K562 (cell line): ENCODE measurements around the gene C10orf105. TPM values are rescaled to one million over a fixed set of nuclear protein-coding genes. Genes with fewer than 3 reads are reported as not detected.

Source experiments
- AFF1 ChIP-seq, 2 experiments: fragments of 450-650 bp; IDR thresholded peaks; 2 replicates each; pipeline ENCODE4 v1.6.1; 2018; ENCODE audit warnings: mild to moderate bottlenecking in 2 of 2, low read depth in 1 of 2; ENCODE audit not compliant: partially characterized antibody in 2 of 2
- ARID1B ChIP-seq: fragments of 450-650 bp; IDR thresholded peaks from 2 replicates; pipeline ENCODE4 v1.6.1; 2016; ENCODE audit warnings: antibody characterized with exemption, mild to moderate bottlenecking, inconsistent platforms
- BCL6 ChIP-seq: fragments of 250-450 bp; sonication (Bioruptor Pico); IDR thresholded peaks from 2 replicates; pipeline ENCODE4 v1.4.0; 2020
- CBFA2T2 ChIP-seq: fragments of 450-650 bp; conservative IDR thresholded peaks from 2 replicates; pipeline ENCODE4 v1.6.1; 2017; ENCODE audit warnings: mild to moderate bottlenecking
- CC2D1A ChIP-seq: fragments of 450-650 bp; IDR thresholded peaks from 2 replicates; pipeline ENCODE4 v1.6.1; 2017; ENCODE audit warnings: mild to moderate bottlenecking
- CHD4 ChIP-seq: fragments of 200-600 bp; sonication (generic); IDR thresholded peaks from 3 replicates; pipeline ENCODE4 v1.6.1; 2012; ENCODE audit warnings: low read depth, mild to moderate bottlenecking, mixed read lengths, low read length, inconsistent platforms; ENCODE audit not compliant: insufficient read depth, insufficient replicate concordance, poor library complexity, severe bottlenecking
- FOXJ3 ChIP-seq: sonication (generic); formaldehyde crosslinking; IDR thresholded peaks from 2 replicates; pipeline ENCODE4 v1.4.0; 2020; ENCODE audit warnings: mild to moderate bottlenecking, missing genetic modification reagents
- HDAC2 ChIP-seq: fragments of 450-650 bp; IDR thresholded peaks from 2 replicates; pipeline ENCODE4 v1.6.1; 2016; ENCODE audit warnings: mild to moderate bottlenecking
- HNRNPK ChIP-seq: fragments of 200-400 bp; formaldehyde crosslinking; IDR thresholded peaks from one replicate; pipeline ENCODE4 v1.6.1; 2018; ENCODE audit warnings: mild to moderate bottlenecking, low read depth, low read length; ENCODE audit not compliant: poor library complexity, severe bottlenecking
- ILF3 ChIP-seq: fragments of 450-650 bp; IDR thresholded peaks from 2 replicates; pipeline ENCODE4 v1.6.1; 2018; ENCODE audit warnings: antibody characterized with exemption, mild to moderate bottlenecking, moderate library complexity, borderline replicate concordance
- KDM5B ChIP-seq: fragments of 200-600 bp; sonication (generic); IDR thresholded peaks from 2 replicates; pipeline ENCODE4 v1.6.1; 2012; ENCODE audit warnings: low read depth, mild to moderate bottlenecking, moderate library complexity, low read length, control low read depth, inconsistent platforms; ENCODE audit not compliant: insufficient replicate concordance
- NCOR1 ChIP-seq: fragments of 450-650 bp; IDR thresholded peaks from 2 replicates; pipeline ENCODE4 v1.6.1; 2016; ENCODE audit warnings: mild to moderate bottlenecking, moderate library complexity
- NRF1 ChIP-seq, 2 experiments: fragments of 450-650 bp; IDR thresholded peaks in 1 of 2; conservative IDR thresholded peaks in 1 of 2; 2 replicates each; pipeline ENCODE4 v1.6.1; 2014; ENCODE audit warnings: mild to moderate bottlenecking in 2 of 2
- PHF20 ChIP-seq: fragments of 450-650 bp; IDR thresholded peaks from 2 replicates; pipeline ENCODE4 v1.6.1; 2018; ENCODE audit not compliant: partially characterized antibody
- PTTG1 ChIP-seq: fragments of 450-650 bp; IDR thresholded peaks from 2 replicates; pipeline ENCODE4 v1.6.1; 2016; ENCODE audit warnings: low read depth, mild to moderate bottlenecking, missing genetic modification characterization, missing compliant biosample characterization
- RCOR1 ChIP-seq, 2 experiments: IDR thresholded peaks; 2 replicates each; pipeline ENCODE4 v1.6.1; 2012; ENCODE audit warnings: low read depth in 2 of 2, low read length in 2 of 2, borderline replicate concordance in 1 of 2, improper control_type of control experiment in 1 of 2
- SIN3A ChIP-seq, 2 experiments: fragments of 150-350 bp in 1 of 2; IDR thresholded peaks; 2 replicates each; pipeline ENCODE4 v1.6.1; 2011 to 2016; ENCODE audit warnings: borderline replicate concordance in 2 of 2, low read depth in 2 of 2, low read length in 2 of 2, mild to moderate bottlenecking in 2 of 2, moderate library complexity in 2 of 2; ENCODE audit not compliant: control insufficient read depth in 1 of 2
- SMARCC2 ChIP-seq: fragments of 450-650 bp; IDR thresholded peaks from 2 replicates; pipeline ENCODE4 v1.6.1; 2017; ENCODE audit warnings: antibody characterized with exemption, moderate library complexity, mild to moderate bottlenecking, low read depth
- TAF9B ChIP-seq: fragments of 450-650 bp; IDR thresholded peaks from 2 replicates; pipeline ENCODE4 v1.6.1; 2018; ENCODE audit warnings: mild to moderate bottlenecking; ENCODE audit not compliant: partially characterized antibody
- TAL1 ChIP-seq: fragments of 450-650 bp; IDR thresholded peaks from 2 replicates; pipeline ENCODE4 v1.6.1; 2016; ENCODE audit warnings: mild to moderate bottlenecking
- ZNF143 ChIP-seq: sonication (generic); formaldehyde crosslinking; IDR thresholded peaks from 2 replicates; pipeline ENCODE4 v1.9.0; 2022; ENCODE audit warnings: mild to moderate bottlenecking, missing genetic modification reagents
- polyA plus RNA-seq, 8 experiments: library from polyadenylated mRNA; depleted of rRNA in 4 of 8; stranded (reverse) in 5 of 8; unstranded in 3 of 8; fragments of >200 nt; fragmentation: Nextera tagmentation in 2 of 8; fragmentation: Illumina TruSeq in 1 of 8; extraction: Ambion mirVana in 2 of 8; extraction: Trizol in 1 of 8; gene quantifications; 2 replicates each; pipeline versions ENCODE4 v1.2.1 to v1.2.3, GENCODE V29; 2011 to 2014; ENCODE audit warnings: inconsistent platforms in 1 of 8, missing spikeins in 1 of 8
- total RNA-seq, 7 experiments: library from RNA; depleted of rRNA in 6 of 7; stranded (reverse); fragments of >200 nt in 6 of 7; fragmentation: Illumina TruSeq in 2 of 7; extraction: Trizol in 2 of 7; gene quantifications; 2 replicates each; pipeline versions ENCODE4 v1.2.1 to v1.2.3, GENCODE V29; 2011 to 2021; ENCODE audit warnings: low replicate concordance in 1 of 7
- TF ChIP-seq, protein P1 (sequence below): IDR thresholded peaks from 2 replicates; pipeline ENCODE4 v1.6.1; 2014; ENCODE audit warnings: antibody characterized with exemption
- TF ChIP-seq, protein P2 (sequence below): fragments of 450-650 bp; IDR thresholded peaks from 2 replicates; pipeline ENCODE4 v1.6.1; 2016; ENCODE audit warnings: antibody characterized with exemption

Gene C10orf105
- total and polyA plus RNA-seq, 9 of the 15 experiments (the other 6 are each of a cell fraction or from before 2014, with no cell fraction given): 0.03 to 0.25 (median 0.04) TPM; not detected in 3

DNA sequence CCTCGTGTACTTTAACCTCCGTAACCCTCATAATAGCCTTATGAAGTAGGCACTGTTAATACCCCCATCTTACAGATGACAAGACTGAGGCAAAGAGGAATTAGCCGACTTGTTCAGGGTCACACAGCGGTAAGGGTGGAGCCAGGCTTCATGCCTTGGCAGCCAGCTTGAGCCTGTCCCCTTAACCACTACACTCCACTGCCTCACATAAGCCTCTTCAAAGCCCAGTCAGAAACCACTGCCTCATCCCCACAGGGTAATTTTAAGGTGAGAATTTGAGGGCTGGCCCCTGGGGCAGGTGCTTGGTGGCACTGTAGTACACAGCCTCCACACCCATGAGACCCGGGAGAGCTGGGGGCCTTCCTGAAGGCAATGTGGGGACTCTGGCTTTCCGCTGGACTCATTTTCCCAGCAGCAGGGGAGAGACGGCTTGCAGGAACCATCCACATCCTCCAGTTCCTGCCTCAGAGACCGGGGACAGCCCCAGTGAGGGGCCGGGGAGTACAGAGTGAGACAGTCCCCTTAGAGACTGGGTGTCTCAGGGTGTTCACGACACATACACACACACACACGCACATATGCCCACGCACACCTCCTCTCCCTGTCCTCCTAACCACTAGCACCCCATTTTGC, 7.6 kb upstream of the C10orf105 start (continued):
- TF ChIP-seq AFF1 (IDR thresholded peaks at IDR 0.05; ENCODE audit: low read depth in 1 of 2, partially characterized antibody in 2 of 2): no peak
- TF ChIP-seq BCL6: no peak
- no peak for TF ChIP-seq HNRNPK
- TF ChIP-seq NRF1 (conservative IDR thresholded peaks at IDR 0.05 in 1 of 2, IDR thresholded peaks at IDR 0.05 in 1 of 2): no peak
- TF ChIP-seq SMARCC2: no peak
- TF ChIP-seq ILF3: no peak
- no peak for TF ChIP-seq TAF9B
- no peak for TF ChIP-seq TAL1
- TF ChIP-seq NCOR1: no peak
- no peak for TF ChIP-seq ZNF143 (CRISPR knock-in tag)
- no peak for TF ChIP-seq SIN3A (IDR thresholded peaks at IDR 0.05; ENCODE audit: borderline replicate concordance in 2 of 2, control insufficient read depth in 1 of 2, low read depth in 2 of 2, low read length in 2 of 2)
- TF ChIP-seq CBFA2T2: no peak
- TF ChIP-seq FOXJ3: no peak
- no peak for TF ChIP-seq CC2D1A
- TF ChIP-seq PTTG1 (tag): no peak
- TF ChIP-seq CHD4: peak; percentile 68
- TF ChIP-seq PHF20: no peak
- TF ChIP-seq RCOR1 (IDR thresholded peaks at IDR 0.05; ENCODE audit: borderline replicate concordance in 1 of 2, low read depth in 2 of 2, low read length in 2 of 2): peak in 1 of 2 experiments; percentile 49; a peak in 1 of 4 replicates
- TF ChIP-seq ARID1B: 0 out of 2 replicates have a peak, but pooled peaks have one; percentile 6
- TF ChIP-seq, protein P1, sequence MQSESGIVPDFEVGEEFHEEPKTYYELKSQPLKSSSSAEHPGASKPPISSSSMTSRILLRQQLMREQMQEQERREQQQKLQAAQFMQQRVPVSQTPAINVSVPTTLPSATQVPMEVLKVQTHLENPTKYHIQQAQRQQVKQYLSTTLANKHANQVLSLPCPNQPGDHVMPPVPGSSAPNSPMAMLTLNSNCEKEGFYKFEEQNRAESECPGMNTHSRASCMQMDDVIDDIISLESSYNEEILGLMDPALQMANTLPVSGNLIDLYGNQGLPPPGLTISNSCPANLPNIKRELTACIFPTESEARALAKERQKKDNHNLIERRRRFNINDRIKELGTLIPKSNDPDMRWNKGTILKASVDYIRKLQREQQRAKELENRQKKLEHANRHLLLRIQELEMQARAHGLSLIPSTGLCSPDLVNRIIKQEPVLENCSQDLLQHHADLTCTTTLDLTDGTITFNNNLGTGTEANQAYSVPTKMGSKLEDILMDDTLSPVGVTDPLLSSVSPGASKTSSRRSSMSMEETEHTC: no peak
- no peak for TF ChIP-seq KDM5B
- TF ChIP-seq, protein P2, sequence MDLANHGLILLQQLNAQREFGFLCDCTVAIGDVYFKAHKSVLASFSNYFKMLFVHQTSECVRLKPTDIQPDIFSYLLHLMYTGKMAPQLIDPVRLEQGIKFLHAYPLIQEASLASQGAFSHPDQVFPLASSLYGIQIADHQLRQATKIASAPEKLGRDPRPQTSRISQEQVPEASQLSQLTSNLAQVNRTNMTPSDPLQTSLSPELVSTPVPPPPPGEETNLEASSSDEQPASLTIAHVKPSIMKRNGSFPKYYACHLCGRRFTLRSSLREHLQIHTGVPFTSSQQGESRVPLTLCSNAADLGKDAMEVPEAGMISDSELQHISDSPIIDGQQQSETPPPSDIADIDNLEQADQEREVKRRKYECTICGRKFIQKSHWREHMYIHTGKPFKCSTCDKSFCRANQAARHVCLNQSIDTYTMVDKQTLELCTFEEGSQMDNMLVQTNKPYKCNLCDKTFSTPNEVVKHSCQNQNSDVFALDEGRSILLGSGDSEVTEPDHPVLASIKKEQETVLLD: no peak
- peak; percentile 21; the same call in 1 of the 2 replicates for TF ChIP-seq HDAC2
